Esophagus muscularis mucosa (tissue), 3 donors: ENCODE results near the gene OR4D2.

Experiments
- CTCF ChIP-seq, 3 experiments: fragments of 200-600 bp in 2 of 3; fragments of 450-650 bp in 1 of 3; sonication (generic) in 2 of 3; IDR thresholded peaks; one replicate each; pipeline ENCODE4 v1.5.1; 2017 to 2019; ENCODE audit warnings: antibody characterized with exemption in 3 of 3, mild to moderate bottlenecking in 2 of 3, moderate library complexity in 1 of 3
- POLR2A ChIP-seq: fragments of 450-650 bp; IDR thresholded peaks from one replicate; pipeline ENCODE4 v1.6.1; 2017; ENCODE audit warnings: antibody characterized with exemption, moderate library complexity, mild to moderate bottlenecking, low read depth

- no peak for TF ChIP-seq POLR2A
- TF ChIP-seq CTCF (IDR thresholded peaks at IDR 0.05), result no peak
These were observed 18.2 kb upstream of the OR4D2 start for GRCh38 chr17:58148609-58149008.
